ENCODE measurements around the gene MTFR1L. TPM values are rescaled to one million over a fixed set of nuclear protein-coding genes. Genes with fewer than 3 reads are reported as not detected.

MTFR1L gene
- total and polyA plus RNA-seq, 11 donors, result 123 to 319 (median 213) TPM

DNA sequence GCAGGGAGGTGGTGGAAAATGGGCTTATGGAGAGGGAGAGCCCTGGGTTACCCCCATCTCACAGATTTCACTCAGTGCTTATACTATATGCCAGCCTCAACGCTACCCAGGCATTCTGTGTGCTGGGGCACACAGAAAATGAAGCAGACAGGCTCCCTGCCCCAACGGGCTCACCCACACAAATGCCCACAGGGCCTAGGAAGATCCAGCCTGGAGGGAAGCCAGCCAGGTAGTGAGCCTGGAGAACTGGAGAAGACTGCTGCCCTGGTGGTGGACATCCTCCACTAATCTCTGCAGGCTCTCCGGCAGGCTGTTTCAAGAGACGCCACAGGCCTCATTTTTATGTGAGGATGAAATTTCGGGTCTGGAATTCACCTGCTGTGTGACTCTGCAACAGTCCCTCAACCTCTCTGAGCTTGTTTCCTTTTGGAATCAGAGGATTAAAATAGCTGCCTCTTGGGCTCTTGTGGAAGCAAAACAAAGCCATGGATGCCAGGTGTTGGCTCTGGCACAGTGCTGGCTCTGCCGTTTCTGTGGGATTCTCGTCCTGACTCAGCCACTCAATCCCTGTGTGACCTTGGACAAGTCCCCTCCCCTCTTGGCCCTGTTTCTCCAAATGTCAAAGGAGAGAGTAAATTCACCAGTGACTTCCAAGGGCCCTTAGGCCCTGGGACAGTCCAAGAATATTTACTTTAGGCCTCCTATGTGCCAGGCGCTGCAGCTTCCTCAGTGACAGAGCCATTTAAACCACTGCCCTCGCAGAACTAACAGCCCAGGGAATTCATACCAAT is 52.1 kb downstream of the MTFR1L start:
- intact Hi-C loops (cut with DNase I), result loop anchor here in 1 of 10 donors (10.0 kb wide), 1 partner anchor 47 kb away; no protein-coding TSS in a partner anchor
- Histone ChIP-seq H3K36me3 (peaks cover 0 to 10% (median 0%) of the 10 kb centered on the region in 9 donors), H3K4me1 (peaks cover 0 to 43% (median 25%) of the 10 kb centered on the region in 12 donors), H3K27ac (no peak overlapping the region), H3K27me3 (no peaks in the 10 kb centered on the region), H3K9me3 (no peaks in the 10 kb centered on the region), H3K4me3 (no peak overlapping the region)
- 75 to 84% (median 80%) methylated on average over 7 to 9 of the region's 9 CpGs for WGBS, 4 donors
- TF ChIP-seq, protein P1, sequence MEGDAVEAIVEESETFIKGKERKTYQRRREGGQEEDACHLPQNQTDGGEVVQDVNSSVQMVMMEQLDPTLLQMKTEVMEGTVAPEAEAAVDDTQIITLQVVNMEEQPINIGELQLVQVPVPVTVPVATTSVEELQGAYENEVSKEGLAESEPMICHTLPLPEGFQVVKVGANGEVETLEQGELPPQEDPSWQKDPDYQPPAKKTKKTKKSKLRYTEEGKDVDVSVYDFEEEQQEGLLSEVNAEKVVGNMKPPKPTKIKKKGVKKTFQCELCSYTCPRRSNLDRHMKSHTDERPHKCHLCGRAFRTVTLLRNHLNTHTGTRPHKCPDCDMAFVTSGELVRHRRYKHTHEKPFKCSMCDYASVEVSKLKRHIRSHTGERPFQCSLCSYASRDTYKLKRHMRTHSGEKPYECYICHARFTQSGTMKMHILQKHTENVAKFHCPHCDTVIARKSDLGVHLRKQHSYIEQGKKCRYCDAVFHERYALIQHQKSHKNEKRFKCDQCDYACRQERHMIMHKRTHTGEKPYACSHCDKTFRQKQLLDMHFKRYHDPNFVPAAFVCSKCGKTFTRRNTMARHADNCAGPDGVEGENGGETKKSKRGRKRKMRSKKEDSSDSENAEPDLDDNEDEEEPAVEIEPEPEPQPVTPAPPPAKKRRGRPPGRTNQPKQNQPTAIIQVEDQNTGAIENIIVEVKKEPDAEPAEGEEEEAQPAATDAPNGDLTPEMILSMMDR (IDR thresholded peaks at IDR 0.05), result no peak
- TF ChIP-seq POLR2A (IDR thresholded peaks at IDR 0.05), result no peak
- no peak for DNase-seq
- ATAC-seq, result peak in 2 of 4 donors; percentile 13 to 35

DNA sequence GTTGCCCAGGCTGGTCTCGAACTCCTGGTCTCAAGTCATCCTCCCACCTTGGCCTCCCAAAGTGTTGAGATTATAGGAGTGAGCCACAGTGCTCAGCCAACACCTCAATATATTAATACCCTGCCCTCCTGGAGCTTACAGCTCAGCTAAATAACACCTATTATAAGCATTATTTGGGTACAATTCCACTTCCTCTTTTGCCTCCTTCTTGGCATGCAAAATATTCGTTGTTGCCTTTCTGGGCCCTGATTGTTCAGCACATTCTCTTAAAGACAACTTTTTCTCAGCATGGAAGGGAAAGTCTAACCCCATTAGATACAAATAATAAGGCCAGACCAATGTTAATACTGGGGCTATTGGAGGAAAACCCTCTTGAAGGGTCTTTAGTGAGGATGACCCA is 53.0 kb downstream of the MTFR1L start:
- Histone ChIP-seq H3K27me3 (no peaks in the 10 kb centered on the region), H3K36me3 (peaks cover 0 to 10% (median 0%) of the 10 kb centered on the region in 9 donors), H3K4me1 (peaks cover 0 to 43% (median 25%) of the 10 kb centered on the region in 12 donors), H3K9me3 (no peaks in the 10 kb centered on the region), H3K4me3 (no peak overlapping the region), H3K27ac (no peak overlapping the region)
- WGBS, 4 donors, result 79 to 80% (median 79%) methylated on average over 2 of the region's 2 CpGs
- intact Hi-C loops (cut with DNase I), result loop anchor here in 1 of 10 donors (10.0 kb wide), 1 partner anchor 48 kb away; no protein-coding TSS in a partner anchor
- TF ChIP-seq POLR2A (IDR thresholded peaks at IDR 0.05), result no peak
- TF ChIP-seq, protein P1 (IDR thresholded peaks at IDR 0.05), result no peak
- DNase-seq, result no peak
- ATAC-seq, result no peak

DNA sequence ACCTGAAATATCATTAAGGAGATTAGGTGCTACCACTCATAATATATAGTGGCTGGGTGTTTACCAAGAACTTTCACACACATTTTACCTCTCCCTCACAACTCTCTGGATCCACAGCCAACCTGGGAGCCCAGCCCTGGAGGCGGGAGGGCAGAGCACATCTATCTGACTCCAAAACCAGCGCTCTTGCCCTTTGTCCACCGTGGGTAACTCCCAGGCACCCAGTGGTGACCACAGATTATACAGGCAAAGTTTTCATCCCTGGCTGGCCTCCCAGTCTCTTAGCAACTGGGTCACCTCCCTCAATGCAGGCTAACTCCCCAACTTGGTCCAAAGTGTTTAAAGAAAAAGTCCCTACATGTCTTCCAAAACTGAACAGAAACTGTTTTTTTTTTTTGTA is 53.4 kb downstream of the MTFR1L start:
- no peak for DNase-seq
- Histone ChIP-seq H3K9me3 (no peaks in the 10 kb centered on the region), H3K4me3 (no peak overlapping the region), H3K36me3 (peaks cover 0 to 10% (median 0%) of the 10 kb centered on the region in 9 donors), H3K27me3 (no peaks in the 10 kb centered on the region), H3K4me1 (peaks cover 0 to 43% (median 25%) of the 10 kb centered on the region in 12 donors), H3K27ac (no peak overlapping the region)
- no peak for TF ChIP-seq POLR2A (IDR thresholded peaks at IDR 0.05)
- TF ChIP-seq, protein P1 (IDR thresholded peaks at IDR 0.05), result no peak
- intact Hi-C loops (cut with DNase I), result loop anchor here in 1 of 10 donors (10.0 kb wide), 1 partner anchor 48 kb away; no protein-coding TSS in a partner anchor
- no peak for ATAC-seq
- 80 to 94% (median 86%) methylated on average over 3 of the region's 3 CpGs for WGBS, 4 donors

DNA sequence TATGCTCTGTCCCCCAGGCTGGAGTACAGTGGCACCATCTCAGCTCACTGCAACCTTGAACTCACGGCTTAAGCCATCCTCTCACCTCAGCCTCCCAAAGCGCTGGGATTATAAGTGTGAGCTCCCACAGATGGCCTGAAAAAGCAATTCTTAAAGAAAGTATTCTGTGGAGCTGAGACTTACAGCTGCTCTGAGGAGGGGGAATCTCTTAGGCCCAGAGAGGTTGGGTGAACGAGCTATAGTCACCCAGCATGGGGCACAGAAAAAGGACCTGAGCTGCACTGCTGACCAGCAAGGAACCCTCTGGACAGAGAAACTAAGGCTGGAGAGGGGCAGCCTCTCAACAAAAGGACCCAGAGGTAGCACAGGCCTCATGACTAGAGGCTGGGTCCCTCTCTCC is 54.5 kb downstream of the MTFR1L start:
- WGBS, 4 donors, result 97 to 100% (median 99%) methylated on average over 3 of the region's 3 CpGs
- Histone ChIP-seq H3K27me3 (no peaks in the 10 kb centered on the region), H3K4me3 (peak overlapping the region in 6 of 12 donors; percentile 52 to 88 (median 74)), H3K27ac (peak overlapping the region in 3 of 12 donors; percentile 69 to 90 (median 85)), H3K4me1 (peaks cover 0 to 43% (median 25%) of the 10 kb centered on the region in 12 donors), H3K36me3 (peaks cover 0 to 8% (median 0%) of the 10 kb centered on the region in 9 donors), H3K9me3 (no peaks in the 10 kb centered on the region)
- TF ChIP-seq, protein P1 (IDR thresholded peaks at IDR 0.05), result no peak
- no peak for TF ChIP-seq POLR2A (IDR thresholded peaks at IDR 0.05)
- ATAC-seq (no peak), DNase-seq (no peak)
- intact Hi-C loops (cut with DNase I), result loop anchor here in 1 of 10 donors (10.0 kb wide), 1 partner anchor 49 kb away; no protein-coding TSS in a partner anchor

All from heart left ventricle (tissue), 16 donors.